Stimulated activated CD4-positive, alpha-beta T cell treated with anti-CD3 and anti-CD28 coated beads, Interleukin-1b, Interleukin-23, amount 100 ng/mL, for 1 hour (primary cell): ENCODE measurements around the gene LIF.

ENCODE experiments used
- DNase-seq, 2 donors: peaks; one replicate each; pipeline ENCODE4 v3.0.0-alpha.2; 2020; ENCODE audit warnings: low read depth in 2 of 2

LIF gene

GRCh38 chr22:30265131-30265720 is 18.7 kb upstream of the LIF start:
- no peak for DNase-seq

DNA sequence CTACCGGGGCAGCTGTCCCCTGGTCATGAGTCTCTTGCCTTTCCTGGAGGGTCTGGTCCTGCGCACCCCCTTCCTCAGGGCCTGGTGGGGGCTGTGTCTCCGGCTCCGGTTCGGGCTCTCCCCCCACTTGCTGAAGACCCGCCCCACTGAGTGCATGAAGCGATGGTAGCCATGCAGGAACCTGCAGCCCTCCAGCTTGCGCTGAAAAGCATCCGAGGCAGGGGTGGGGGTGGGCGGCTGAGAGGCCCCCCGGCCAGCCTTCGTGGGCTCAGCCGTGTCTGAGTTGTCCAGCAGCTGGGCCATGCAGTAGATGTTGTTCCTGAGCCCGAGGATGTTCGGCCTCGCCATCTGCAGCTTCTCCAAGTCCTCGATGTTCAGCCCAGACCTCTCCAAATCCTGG is 17.3 kb upstream of the LIF start:
- no peak for DNase-seq

DNA sequence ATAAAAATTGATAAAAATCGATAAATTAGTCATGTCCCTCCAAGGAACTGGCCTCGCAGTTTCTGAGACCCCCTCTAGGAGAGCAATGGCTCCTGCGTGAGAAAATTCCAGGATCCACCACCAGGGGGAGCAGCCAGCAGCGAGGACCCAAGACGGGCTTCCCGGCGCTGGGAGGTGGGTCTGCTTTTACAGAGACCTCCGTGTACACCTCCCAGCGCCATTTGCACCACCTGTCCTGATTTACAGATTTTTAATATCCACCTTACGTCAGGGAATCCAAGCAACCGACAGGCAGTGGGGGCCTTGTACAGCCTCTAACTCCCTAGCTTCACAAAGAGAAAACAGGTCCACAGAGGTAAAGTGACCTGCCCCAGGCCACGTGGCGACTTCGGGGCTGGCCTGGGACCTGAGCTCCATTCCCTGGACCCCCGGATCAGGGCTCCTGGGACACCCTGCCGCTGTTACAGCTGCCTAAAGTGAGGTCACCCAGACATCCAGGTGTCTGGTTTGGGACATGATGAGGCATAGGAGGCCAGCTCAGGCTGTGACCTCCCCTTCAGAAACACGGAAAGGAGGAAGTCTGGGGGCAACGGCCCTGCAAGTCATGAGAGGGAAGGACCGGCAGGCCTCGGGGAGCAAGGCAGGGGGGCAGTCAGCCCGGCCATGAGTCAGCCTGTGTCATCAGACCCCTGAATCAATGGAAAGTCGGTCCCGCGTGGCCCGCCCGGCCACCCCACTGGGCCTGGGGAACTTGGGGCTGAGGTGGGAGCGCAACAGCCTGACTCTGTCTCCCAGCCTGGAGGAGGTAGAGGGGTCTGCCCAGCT is 16.6 kb upstream of the LIF start:
- DNase-seq, result peak; percentile 56 to 82

GRCh38 chr22:30262112-30262511 is 15.6 kb upstream of the LIF start:
- no peak for DNase-seq

GRCh38 chr22:30261134-30261533 is 14.6 kb upstream of the LIF start:
- DNase-seq, result no peak

GRCh38 chr22:30260682-30261081 is 14.1 kb upstream of the LIF start:
- no peak for DNase-seq

DNA sequence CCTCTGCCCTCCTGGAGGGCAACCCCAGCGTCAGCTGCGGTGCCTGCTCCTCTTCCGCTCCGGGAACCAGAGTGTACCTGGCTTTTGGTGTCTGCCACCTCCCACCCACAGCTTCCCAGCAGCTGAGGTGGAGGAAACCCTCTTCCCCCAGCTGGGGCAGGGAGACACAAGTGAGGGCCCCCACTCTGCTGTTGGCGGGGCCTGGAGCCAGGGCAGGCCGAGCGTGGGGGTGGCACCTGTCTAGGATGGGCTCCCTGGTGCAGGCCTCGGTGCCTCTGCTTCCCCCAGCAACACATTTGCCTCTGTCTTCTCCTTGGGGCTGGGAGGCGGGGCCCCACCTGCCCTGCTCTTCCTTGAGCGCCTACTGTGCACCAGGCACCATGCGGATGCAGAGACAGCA is 13.7 kb upstream of the LIF start:
- DNase-seq, result no peak

- DNase-seq, result no peak
These were observed 7.8 kb upstream of the LIF start for GRCh38 chr22:30254314-30254713.

- no peak for DNase-seq
These were observed 6.8 kb upstream of the LIF start for GRCh38 chr22:30253205-30253852.

DNA sequence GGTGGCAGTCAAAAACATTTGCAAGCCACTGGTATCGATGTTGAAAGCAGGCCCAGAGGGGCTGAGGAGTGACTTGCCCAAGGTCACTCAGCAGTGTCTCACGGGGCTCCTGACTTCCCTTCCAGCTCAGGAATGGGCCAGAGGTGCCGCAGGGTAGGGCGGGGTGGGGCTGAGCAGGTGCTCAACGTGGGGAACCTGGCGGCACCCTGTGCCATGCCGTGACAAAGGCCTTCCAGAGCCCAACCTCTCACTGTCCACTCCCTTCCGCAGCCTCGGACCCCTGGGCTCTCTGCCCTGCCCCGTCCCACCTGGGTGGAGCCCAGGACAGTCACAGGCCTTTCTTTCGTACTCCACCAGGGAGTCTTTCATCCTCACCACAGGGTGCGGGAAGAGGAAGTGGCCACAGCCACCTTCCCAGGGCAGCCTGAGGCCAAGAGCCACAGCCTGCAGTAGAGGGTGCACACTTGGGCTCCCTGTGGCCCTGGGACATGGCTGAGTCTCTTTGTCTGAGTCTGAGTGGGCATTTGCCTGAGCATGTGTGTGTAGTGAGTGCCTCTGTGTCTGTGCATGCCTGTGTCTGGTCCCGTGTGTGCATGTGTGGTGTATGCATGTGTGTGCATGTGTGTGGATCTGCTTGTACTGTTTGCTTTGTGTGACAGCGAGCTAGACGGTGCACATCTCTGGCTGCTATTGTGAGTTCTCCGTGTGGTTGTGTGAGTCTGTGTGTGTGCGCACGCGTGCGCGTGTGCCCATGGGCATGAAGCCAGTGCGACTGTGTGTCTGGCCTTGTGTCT is 6.0 kb upstream of the LIF start:
- no peak for DNase-seq

DNA sequence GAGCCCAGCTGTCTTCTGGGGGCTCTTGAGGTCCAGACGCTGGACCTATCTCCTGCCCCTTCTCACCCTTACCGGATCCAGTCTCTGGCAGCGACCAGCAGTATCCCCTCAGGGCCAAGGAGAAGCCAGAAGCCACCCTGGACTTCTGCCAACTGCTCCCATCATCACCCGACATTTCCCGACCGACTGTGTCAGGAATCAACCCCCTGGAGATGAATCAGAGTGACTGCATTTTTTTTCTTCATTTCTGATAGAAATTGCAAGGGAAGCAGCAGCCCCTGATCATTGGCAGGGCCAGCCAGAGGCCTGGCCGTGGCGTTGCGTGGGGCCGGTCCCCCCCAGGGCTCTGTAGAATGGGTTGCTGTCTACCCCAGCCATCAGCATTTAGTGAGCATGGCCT is 5.2 kb upstream of the LIF start:
- DNase-seq, result no peak

- DNase-seq, result no peak
These were observed 4.2 kb upstream of the LIF start for GRCh38 chr22:30250661-30251267.

- DNase-seq, result no peak
These were observed 3.5 kb upstream of the LIF start for GRCh38 chr22:30250039-30250565.

DNA sequence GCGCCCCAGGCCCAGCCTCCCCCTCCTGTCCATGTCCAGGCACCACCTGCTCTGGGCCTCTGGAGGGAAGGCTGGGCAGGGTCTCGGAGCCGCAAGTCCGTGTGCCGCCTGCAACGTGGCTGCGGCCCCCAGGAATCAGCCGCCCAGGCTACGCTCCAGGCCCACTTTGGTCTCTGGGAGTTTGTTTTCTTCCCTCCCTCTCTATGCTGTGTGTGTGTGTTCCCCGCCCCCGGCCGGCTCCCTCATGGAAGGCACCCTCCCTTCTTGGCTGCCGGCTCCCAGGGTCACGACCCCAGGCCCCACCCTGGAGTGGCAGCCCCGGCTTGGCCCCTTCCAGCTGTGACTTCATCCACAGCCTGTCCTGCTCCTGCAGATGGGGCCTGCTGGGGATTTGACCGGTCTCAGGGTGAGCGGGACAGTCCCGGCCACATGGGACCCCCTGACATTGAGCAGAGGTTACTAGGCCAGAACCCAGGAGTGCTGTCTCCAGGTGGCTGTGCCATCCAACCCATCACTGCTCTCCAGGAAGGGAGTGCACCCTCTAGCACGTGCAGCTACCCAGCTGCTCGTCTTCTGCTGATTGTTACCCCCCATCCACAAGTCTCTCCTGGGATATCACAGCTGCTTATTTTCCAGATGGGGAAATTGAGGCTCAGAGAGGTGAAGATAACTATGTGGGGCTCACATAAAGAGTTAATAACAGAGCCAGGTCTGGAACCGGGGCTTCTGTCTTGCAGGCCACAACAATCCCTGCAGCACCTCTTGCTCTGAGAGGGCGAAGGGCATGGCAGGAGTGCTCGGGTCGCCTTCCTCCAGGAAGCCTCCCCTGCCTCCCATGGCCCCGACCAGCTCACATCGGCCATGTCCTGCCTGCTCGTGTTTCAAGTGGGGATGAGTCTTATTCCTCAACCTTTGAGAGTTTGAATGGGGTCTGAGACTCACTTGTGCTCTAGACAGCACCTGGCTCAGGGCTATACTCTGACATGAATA is 2.8 kb upstream of the LIF start:
- DNase-seq, result no peak

DNA sequence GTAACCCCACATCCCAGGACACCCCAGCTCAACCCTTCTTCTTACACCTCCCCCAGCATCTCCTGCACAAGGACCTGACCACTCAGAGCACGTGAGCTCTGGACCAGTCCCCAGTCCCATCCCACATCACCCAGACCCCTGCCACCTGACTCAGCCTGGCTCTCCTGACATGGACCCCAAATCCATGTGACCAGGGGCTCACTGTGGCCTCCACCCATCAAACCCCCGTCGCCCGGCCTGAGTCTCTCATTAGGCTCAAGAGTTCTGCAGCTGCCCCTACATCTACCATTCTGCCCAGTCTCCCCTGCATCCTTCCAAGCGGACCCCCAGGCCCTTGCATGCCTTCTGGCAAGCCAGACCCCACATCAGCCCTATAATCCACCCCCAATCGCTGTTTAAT is 1.9 kb upstream of the LIF start:
- DNase-seq, result no peak

- no peak for DNase-seq
These were observed 1.4 kb upstream of the LIF start for GRCh38 chr22:30247974-30248373.

DNA sequence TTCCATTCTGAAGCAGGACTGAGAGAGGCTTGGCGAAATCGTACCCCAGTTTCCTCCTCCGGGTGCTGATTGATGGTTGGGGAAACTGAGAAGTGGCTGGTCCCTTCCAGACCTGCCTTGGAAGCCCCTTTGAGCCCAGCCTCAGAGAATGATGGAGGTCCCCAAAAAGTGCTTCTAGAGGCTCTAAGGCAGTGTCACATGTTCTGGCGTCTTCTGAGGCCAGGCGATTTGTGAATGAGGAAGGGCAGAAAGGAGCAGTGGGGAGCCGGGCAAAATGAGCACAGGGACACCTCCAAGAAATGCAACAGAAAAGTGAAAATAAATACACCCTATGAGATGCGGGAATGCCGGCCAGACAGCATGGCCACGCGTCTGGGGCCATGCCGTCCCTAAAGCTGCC is 1.0 kb upstream of the LIF start:
- no peak for DNase-seq

DNA sequence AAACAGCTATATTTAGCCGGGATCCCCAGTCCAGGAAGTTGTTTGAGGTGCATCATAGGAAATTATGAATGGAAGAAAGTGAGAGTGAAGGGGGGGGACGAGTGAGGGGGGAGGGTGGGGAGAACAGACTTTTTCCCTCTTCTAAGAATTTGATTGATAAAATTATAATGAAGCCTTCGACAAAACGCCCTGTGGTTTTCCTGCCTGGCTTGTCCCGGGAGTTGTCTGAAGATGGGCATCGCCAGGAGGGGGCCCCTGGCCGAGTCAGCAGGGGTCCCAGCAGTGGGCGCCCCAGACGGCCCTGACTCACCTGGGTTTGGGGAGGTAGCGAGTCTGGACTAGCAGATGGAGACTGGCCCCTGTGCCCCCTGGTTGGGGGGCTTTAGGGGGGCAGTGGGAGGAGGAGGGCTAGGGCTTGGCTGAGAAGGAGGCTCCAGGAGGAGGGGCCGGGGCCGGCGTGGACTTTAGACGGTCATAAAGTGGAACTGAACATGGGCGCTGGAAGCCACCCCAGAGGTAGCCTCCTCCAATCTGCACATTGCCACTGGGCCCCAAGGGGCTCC is 336 bp upstream of the LIF start:
- DNase-seq, result no peak

DNA sequence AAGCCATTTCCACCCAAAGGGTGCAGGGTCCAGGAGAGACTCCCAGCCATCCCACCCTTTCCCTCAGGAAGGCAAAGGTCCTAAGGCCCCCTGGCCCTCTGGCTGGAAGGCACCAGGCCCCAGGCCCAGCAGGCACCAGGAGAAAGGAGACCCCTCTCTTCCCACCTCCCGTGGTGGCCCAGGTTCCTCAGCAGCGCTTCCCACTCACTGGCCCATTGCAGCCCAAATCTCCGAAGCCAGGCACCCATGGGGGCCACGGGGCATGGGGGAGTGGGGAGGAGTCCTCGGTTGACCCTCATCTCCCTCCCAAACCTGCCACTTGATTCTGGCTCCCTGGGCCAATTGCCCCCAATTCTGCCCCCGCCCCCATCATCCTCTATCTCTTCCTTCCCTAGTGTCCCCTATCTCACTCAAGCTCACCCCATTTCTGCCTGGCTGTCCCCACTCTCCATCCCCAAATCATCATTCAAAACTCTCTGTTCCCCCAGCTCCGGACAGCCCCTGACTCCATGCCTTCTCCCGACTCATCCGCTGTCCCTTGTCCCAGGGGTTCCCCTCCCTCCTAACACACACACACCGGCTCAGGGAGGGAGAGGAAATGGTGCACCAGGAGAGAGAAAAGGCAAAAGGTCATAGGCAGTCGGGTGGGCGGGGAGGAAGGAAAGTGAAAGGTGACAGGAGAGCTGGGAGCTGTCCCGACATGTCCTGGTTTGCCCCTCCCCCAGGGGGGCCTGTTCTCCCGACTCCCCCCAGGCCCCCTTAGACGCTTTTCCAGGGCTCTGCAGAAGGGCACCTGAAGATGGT is 1.2 kb downstream of the LIF start:
- no peak for DNase-seq
